Tibial nerve (tissue), 4 donors: ENCODE results near the gene MPST.

ENCODE experiments used
- CTCF ChIP-seq, 5 experiments: fragments of 200-600 bp in 3 of 5; fragments of 450-650 bp in 2 of 5; sonication (generic) in 3 of 5; IDR thresholded peaks; one replicate each; pipeline ENCODE4 v1.5.1; 2016 to 2019; ENCODE audit warnings: antibody characterized with exemption in 5 of 5, mild to moderate bottlenecking in 3 of 5, moderate library complexity in 2 of 5
- EP300 ChIP-seq, 2 donors: sonication (generic); formaldehyde crosslinking; IDR thresholded peaks; one replicate each; pipeline ENCODE4 v1.6.1; 2017; ENCODE audit warnings: antibody characterized with exemption in 2 of 2, mild to moderate bottlenecking in 1 of 2
- POLR2A ChIP-seq, 2 donors: fragments of 450-650 bp; IDR thresholded peaks; one replicate each; pipeline ENCODE4 v1.6.1; 2017; ENCODE audit warnings: antibody characterized with exemption in 2 of 2, mild to moderate bottlenecking in 2 of 2, moderate library complexity in 2 of 2

- TF ChIP-seq POLR2A (IDR thresholded peaks at IDR 0.05) (no peak), CTCF (IDR thresholded peaks at IDR 0.05) (no peak), EP300 (IDR thresholded peaks at IDR 0.05) (no peak)
Measured at GRCh38 chr22:37022483-37023337, 3.2 kb downstream of the MPST start.
